K562 (cell line): ENCODE results near the gene DLK2. TPM values are rescaled to one million over a fixed set of nuclear protein-coding genes. Genes with fewer than 3 reads are reported as not detected.

Experiments used
- ARID1B ChIP-seq: fragments of 450-650 bp; IDR thresholded peaks from 2 replicates; pipeline ENCODE4 v1.6.1; 2016; ENCODE audit warnings: antibody characterized with exemption, mild to moderate bottlenecking, inconsistent platforms
- BRCA1 ChIP-seq, 2 experiments: fragments of 450-650 bp in 1 of 2; sonication (generic) in 1 of 2; formaldehyde crosslinking in 1 of 2; IDR thresholded peaks; 2 replicates each; pipeline versions ENCODE4 v1.5.0 to v1.6.1; 2017 to 2020; ENCODE audit warnings: mild to moderate bottlenecking in 1 of 2, missing genetic modification reagents in 1 of 2
- BRF1 ChIP-seq: IDR thresholded peaks from 3 replicates; pipeline ENCODE4 v1.6.1; 2011; ENCODE audit warnings: borderline replicate concordance, mild to moderate bottlenecking; ENCODE audit not compliant: insufficient read length; ENCODE audit errors: extremely low read depth
- JUND ChIP-seq, 2 experiments: IDR thresholded peaks; 2 replicates in 1 of 2; 3 replicates in 1 of 2; pipeline ENCODE4 v1.6.1; 2011; ENCODE audit warnings: borderline replicate concordance in 2 of 2, low read depth in 2 of 2, low read length in 2 of 2, improper control_type of control experiment in 1 of 2, missing biosample characterization in 1 of 2, missing genetic modification characterization in 1 of 2, missing genetic modification reagents in 1 of 2
- NR4A1 ChIP-seq, 2 experiments: fragments of 250-450 bp in 1 of 2; fragments of 450-650 bp in 1 of 2; sonication (Bioruptor Pico) in 1 of 2; IDR thresholded peaks; 2 replicates each; pipeline versions ENCODE4 v1.4.0 to v1.6.1; 2016 to 2020; ENCODE audit warnings: mild to moderate bottlenecking in 2 of 2, missing compliant biosample characterization in 1 of 2, missing genetic modification characterization in 1 of 2, moderate library complexity in 1 of 2
- PKNOX1 ChIP-seq: fragments of 450-650 bp; IDR thresholded peaks from 2 replicates; pipeline ENCODE4 v1.6.1; 2016
- SMAD3 ChIP-seq: fragments of 450-650 bp; formaldehyde crosslinking; conservative IDR thresholded peaks from 2 replicates; pipeline ENCODE4 v1.4.0; 2020; ENCODE audit warnings: mild to moderate bottlenecking
- TCF3 ChIP-seq: sonication (generic); formaldehyde crosslinking; IDR thresholded peaks from 2 replicates; pipeline ENCODE4 v1.4.0; 2020; ENCODE audit warnings: mild to moderate bottlenecking, missing genetic modification reagents
- polyA plus RNA-seq, 8 experiments: library from polyadenylated mRNA; depleted of rRNA in 4 of 8; stranded (reverse) in 5 of 8; unstranded in 3 of 8; fragments of >200 nt; fragmentation: Nextera tagmentation in 2 of 8; fragmentation: Illumina TruSeq in 1 of 8; extraction: Ambion mirVana in 2 of 8; extraction: Trizol in 1 of 8; gene quantifications; 2 replicates each; pipeline versions ENCODE4 v1.2.1 to v1.2.3, GENCODE V29; 2011 to 2014; ENCODE audit warnings: inconsistent platforms in 1 of 8, missing spikeins in 1 of 8
- total RNA-seq, 7 experiments: library from RNA; depleted of rRNA in 6 of 7; stranded (reverse); fragments of >200 nt in 6 of 7; fragmentation: Illumina TruSeq in 2 of 7; extraction: Trizol in 2 of 7; gene quantifications; 2 replicates each; pipeline versions ENCODE4 v1.2.1 to v1.2.3, GENCODE V29; 2011 to 2021; ENCODE audit warnings: low replicate concordance in 1 of 7
- TF ChIP-seq, protein P1 (sequence below): fragments of 250-450 bp; sonication (Bioruptor Pico); IDR thresholded peaks from 2 replicates; pipeline ENCODE4 v1.5.0; 2022; ENCODE audit warnings: mild to moderate bottlenecking
- TF ChIP-seq, protein P2 (sequence below), 2 experiments: IDR thresholded peaks in 1 of 2; conservative IDR thresholded peaks in 1 of 2; 2 replicates each; pipeline ENCODE4 v1.6.1; 2016; ENCODE audit warnings: low read depth in 2 of 2, mild to moderate bottlenecking in 1 of 2, missing compliant biosample characterization in 1 of 2, missing genetic modification characterization in 1 of 2, moderate library complexity in 1 of 2
- TF ChIP-seq, protein P3 (sequence below): sonication (generic); formaldehyde crosslinking; IDR thresholded peaks from 2 replicates; pipeline ENCODE4 v1.9.0; 2022; ENCODE audit warnings: mild to moderate bottlenecking, missing genetic modification reagents

The DLK2 gene
- total and polyA plus RNA-seq, 9 of the 15 experiments (the other 6 are each of a cell fraction or from before 2014, with no cell fraction given): 0.11 to 0.53 (median 0.29) TPM; not detected in 3

- TF ChIP-seq PKNOX1 (peak; percentile 51; the same call in 1 of the 2 replicates), BRF1 (no peak), TCF3 (CRISPR knock-in tag) (0 out of 2 replicates have a peak, but pooled peaks have one; percentile 11), SMAD3 (CRISPR knock-in tag) (no peak), BRCA1 (IDR thresholded peaks at IDR 0.05) (no peak), BRCA1 (CRISPR knock-in tag; IDR thresholded peaks at IDR 0.05) (no peak), JUND (IDR thresholded peaks at IDR 0.05; ENCODE audit: borderline replicate concordance, low read depth, low read length) (no peak), JUND (tag; IDR thresholded peaks at IDR 0.05; ENCODE audit: borderline replicate concordance, low read depth, low read length) (peak; percentile 34; the same call in 1 of the 3 replicates), NR4A1 (CRISPR knock-in tag; IDR thresholded peaks at IDR 0.05) (no peak), NR4A1 (tag; IDR thresholded peaks at IDR 0.05) (no peak), ARID1B (peak; percentile 23; the same call in 1 of the 2 replicates)
- TF ChIP-seq, protein P1, sequence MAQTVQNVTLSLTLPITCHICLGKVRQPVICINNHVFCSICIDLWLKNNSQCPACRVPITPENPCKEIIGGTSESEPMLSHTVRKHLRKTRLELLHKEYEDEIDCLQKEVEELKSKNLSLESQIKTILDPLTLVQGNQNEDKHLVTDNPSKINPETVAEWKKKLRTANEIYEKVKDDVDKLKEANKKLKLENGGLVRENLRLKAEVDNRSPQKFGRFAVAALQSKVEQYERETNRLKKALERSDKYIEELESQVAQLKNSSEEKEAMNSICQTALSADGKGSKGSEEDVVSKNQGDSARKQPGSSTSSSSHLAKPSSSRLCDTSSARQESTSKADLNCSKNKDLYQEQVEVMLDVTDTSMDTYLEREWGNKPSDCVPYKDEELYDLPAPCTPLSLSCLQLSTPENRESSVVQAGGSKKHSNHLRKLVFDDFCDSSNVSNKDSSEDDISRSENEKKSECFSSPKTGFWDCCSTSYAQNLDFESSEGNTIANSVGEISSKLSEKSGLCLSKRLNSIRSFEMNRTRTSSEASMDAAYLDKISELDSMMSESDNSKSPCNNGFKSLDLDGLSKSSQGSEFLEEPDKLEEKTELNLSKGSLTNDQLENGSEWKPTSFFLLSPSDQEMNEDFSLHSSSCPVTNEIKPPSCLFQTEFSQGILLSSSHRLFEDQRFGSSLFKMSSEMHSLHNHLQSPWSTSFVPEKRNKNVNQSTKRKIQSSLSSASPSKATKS (CRISPR knock-in tag): no peak
- TF ChIP-seq, protein P2, sequence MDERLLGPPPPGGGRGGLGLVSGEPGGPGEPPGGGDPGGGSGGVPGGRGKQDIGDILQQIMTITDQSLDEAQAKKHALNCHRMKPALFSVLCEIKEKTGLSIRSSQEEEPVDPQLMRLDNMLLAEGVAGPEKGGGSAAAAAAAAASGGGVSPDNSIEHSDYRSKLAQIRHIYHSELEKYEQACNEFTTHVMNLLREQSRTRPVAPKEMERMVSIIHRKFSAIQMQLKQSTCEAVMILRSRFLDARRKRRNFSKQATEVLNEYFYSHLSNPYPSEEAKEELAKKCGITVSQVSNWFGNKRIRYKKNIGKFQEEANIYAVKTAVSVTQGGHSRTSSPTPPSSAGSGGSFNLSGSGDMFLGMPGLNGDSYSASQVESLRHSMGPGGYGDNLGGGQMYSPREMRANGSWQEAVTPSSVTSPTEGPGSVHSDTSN (CRISPR knock-in tag; IDR thresholded peaks at IDR 0.05; ENCODE audit: low read depth): no peak
- TF ChIP-seq, protein P2 (tag; conservative IDR thresholded peaks at IDR 0.05; ENCODE audit: low read depth): peak; percentile 61
- TF ChIP-seq, protein P3, sequence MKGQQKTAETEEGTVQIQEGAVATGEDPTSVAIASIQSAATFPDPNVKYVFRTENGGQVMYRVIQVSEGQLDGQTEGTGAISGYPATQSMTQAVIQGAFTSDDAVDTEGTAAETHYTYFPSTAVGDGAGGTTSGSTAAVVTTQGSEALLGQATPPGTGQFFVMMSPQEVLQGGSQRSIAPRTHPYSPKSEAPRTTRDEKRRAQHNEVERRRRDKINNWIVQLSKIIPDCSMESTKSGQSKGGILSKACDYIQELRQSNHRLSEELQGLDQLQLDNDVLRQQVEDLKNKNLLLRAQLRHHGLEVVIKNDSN: no peak
Observed at GRCh38 chr6:43481591-43482236, 26.4 kb upstream of the DLK2 start (continued).
